OCI-LY1 (cell line): Measurements from ENCODE around the gene MIF4GD.

Source experiments
- H2AFZ ChIP-seq: fragments of 200-600 bp; sonication (generic), shearing (Covaris generic); 2 replicates; pipeline ENCODE4 v1.6.0; 2014; ENCODE audit warnings: antibody characterized with exemption, mild to moderate bottlenecking, low read length
- H3F3A ChIP-seq: fragments of 200-600 bp; sonication (generic), shearing (Covaris generic); 2 replicates; pipeline ENCODE4 v1.6.0; 2014; ENCODE audit warnings: mild to moderate bottlenecking, antibody characterized with exemption, low read length, moderate library complexity; ENCODE audit not compliant: insufficient read depth
- H3K27ac ChIP-seq: fragments of 200-600 bp; sonication (generic); 2 replicates; pipeline ENCODE4 v1.5.1; 2014; ENCODE audit warnings: low read length, mixed run types, mild to moderate bottlenecking, low read depth; ENCODE audit not compliant: poor library complexity, severe bottlenecking
- H3K27me3 ChIP-seq: fragments of 200-600 bp; sonication (generic); 2 replicates; pipeline ENCODE4 v1.6.0; 2014; ENCODE audit warnings: antibody characterized with exemption, mild to moderate bottlenecking, low read length, moderate library complexity; ENCODE audit not compliant: insufficient read depth
- H3K36me3 ChIP-seq: fragments of 200-600 bp; sonication (generic); 2 replicates; pipeline ENCODE4 v1.6.1; 2014; ENCODE audit warnings: mild to moderate bottlenecking, antibody characterized with exemption, low read length, moderate library complexity, mixed read lengths; ENCODE audit not compliant: insufficient read depth
- H3K4me1 ChIP-seq: fragments of 200-600 bp; sonication (generic); 2 replicates; pipeline ENCODE4 v1.5.1; 2014; ENCODE audit warnings: mild to moderate bottlenecking, low read length, moderate library complexity; ENCODE audit not compliant: insufficient read depth, severe bottlenecking
- H3K4me2 ChIP-seq: fragments of 200-600 bp; sonication (generic), shearing (Covaris generic); 2 replicates; pipeline ENCODE4 v1.6.1; 2014; ENCODE audit warnings: low read length
- H3K4me3 ChIP-seq: fragments of 200-600 bp; sonication (generic); 2 replicates; pipeline ENCODE4 v1.5.1; 2014; ENCODE audit warnings: low read length, low read depth, mild to moderate bottlenecking, mixed read lengths; ENCODE audit not compliant: poor library complexity, severe bottlenecking
- H3K79me2 ChIP-seq: fragments of 200-600 bp; shearing (Covaris generic); 2 replicates; pipeline ENCODE4 v1.6.1; 2016; ENCODE audit warnings: mixed run types, low read length, mixed read lengths; ENCODE audit not compliant: insufficient read depth
- H3K9ac ChIP-seq: fragments of 200-600 bp; sonication (generic), shearing (Covaris generic); 2 replicates; pipeline ENCODE4 v1.6.1; 2014; ENCODE audit warnings: mild to moderate bottlenecking, low read length, mixed read lengths
- H3K9me2 ChIP-seq: fragments of 200-600 bp; sonication (generic), shearing (Covaris generic); 2 replicates; pipeline ENCODE4 v1.6.1; 2014; ENCODE audit warnings: low read depth, mild to moderate bottlenecking, low read length, mixed read lengths
- H3K9me3 ChIP-seq: fragments of 200-600 bp; shearing (Covaris generic); 2 replicates; pipeline ENCODE4 v1.6.1; 2014; ENCODE audit warnings: low read length, mixed read lengths
- H4K20me1 ChIP-seq: fragments of 200-600 bp; sonication (generic), shearing (Covaris generic); 2 replicates; pipeline ENCODE4 v1.6.0; 2016; ENCODE audit warnings: mild to moderate bottlenecking, low read length; ENCODE audit not compliant: insufficient read depth
- CTCF ChIP-seq: fragments of 200-600 bp; sonication (generic), shearing (Covaris generic); IDR thresholded peaks from 2 replicates; pipeline ENCODE4 v1.5.1; 2017; ENCODE audit warnings: mild to moderate bottlenecking, antibody characterized with exemption, low read length, moderate library complexity, mixed read lengths
- EZH2 ChIP-seq: fragments of 200-600 bp; sonication (generic), shearing (Covaris generic); IDR thresholded peaks from 2 replicates; pipeline ENCODE4 v1.8.0; 2017; ENCODE audit warnings: borderline replicate concordance, mixed run types, mild to moderate bottlenecking, antibody characterized with exemption, low read length, moderate library complexity, mixed read lengths

MIF4GD gene

GRCh38 chr17:75231741-75232464 is 39.1 kb downstream of the MIF4GD start:
- no peaks in the 10 kb centered on the region for H3K27me3 ChIP-seq
- no peaks in the 10 kb centered on the region for H4K20me1 ChIP-seq
- no peaks in the 10 kb centered on the region for H3K4me1 ChIP-seq
- no peaks in the 10 kb centered on the region for H3K9me2 ChIP-seq
- TF ChIP-seq EZH2 (no peak), CTCF (no peak)
- no peak overlapping the region for H3K4me3 ChIP-seq
- H2AFZ ChIP-seq = no peak overlapping the region
- no peak overlapping the region for H3K4me2 ChIP-seq
- no peaks in the 10 kb centered on the region for H3K79me2 ChIP-seq
- H3F3A ChIP-seq = 0 out of 2 replicates have a peak, but pooled peaks cover 3% of the 10 kb centered on the region
- H3K9ac ChIP-seq = no peak overlapping the region
- peaks cover 90% of the 10 kb centered on the region for H3K36me3 ChIP-seq
- no peaks in the 10 kb centered on the region for H3K9me3 ChIP-seq
- H3K27ac ChIP-seq = no peak overlapping the region

- Histone ChIP-seq H3K36me3 (peaks cover 90% of the 10 kb centered on the region), H3F3A (no peaks in the 10 kb centered on the region), H4K20me1 (no peaks in the 10 kb centered on the region), H3K9ac (no peak overlapping the region), H3K4me3 (no peak overlapping the region), H3K27ac (no peak overlapping the region), H3K9me3 (no peaks in the 10 kb centered on the region), H3K79me2 (no peaks in the 10 kb centered on the region), H3K27me3 (no peaks in the 10 kb centered on the region), H2AFZ (no peak overlapping the region), H3K4me1 (no peaks in the 10 kb centered on the region), H3K4me2 (no peak overlapping the region), H3K9me2 (no peaks in the 10 kb centered on the region)
- TF ChIP-seq EZH2 = no peak
- TF ChIP-seq CTCF = no peak
Observed at GRCh38 chr17:75231071-75231470, 40.0 kb downstream of the MIF4GD start.

- Histone ChIP-seq H2AFZ (no peak overlapping the region), H3K9me3 (no peaks in the 10 kb centered on the region), H3K9me2 (no peaks in the 10 kb centered on the region), H3K4me3 (no peak overlapping the region), H3K27ac (no peak overlapping the region), H3F3A (no peaks in the 10 kb centered on the region), H4K20me1 (no peaks in the 10 kb centered on the region), H3K4me1 (no peaks in the 10 kb centered on the region), H3K9ac (no peak overlapping the region), H3K36me3 (peaks cover 91% of the 10 kb centered on the region), H3K79me2 (no peaks in the 10 kb centered on the region), H3K4me2 (no peak overlapping the region), H3K27me3 (no peaks in the 10 kb centered on the region)
- TF ChIP-seq CTCF (no peak), EZH2 (no peak)
Observed at GRCh38 chr17:75228847-75229246, 42.2 kb downstream of the MIF4GD start.
